Naive thymus-derived CD4-positive, alpha-beta T cell (primary cell): ENCODE results near the gene PRSS27. TPM values are rescaled to one million over a fixed set of nuclear protein-coding genes. Genes with fewer than 3 reads are reported as not detected.
A peak's percentile ranks its signal among the peaks of the same experiment; 100 is the strongest.

Experiments used
- ATAC-seq: fragments of 150-1000 bp; cut with Tn5 transposase; 2 replicates; pipeline ENCODE4 v1.10.0; 2021; ENCODE audit warnings: mild to moderate bottlenecking, moderate library complexity
- CTCF ChIA-PET: fragments of 350-600 bp; sonication (Branson Sonifier 250); formaldehyde crosslinking; loops from one replicate; lab custom pipeline; 2021; ENCODE audit warnings: antibody characterized with exemption; lab: Charles Lee
- POLR2A ChIA-PET: fragments of 350-600 bp; sonication (Branson Sonifier 250); formaldehyde crosslinking; loops from one replicate; lab custom pipeline; 2021; ENCODE audit warnings: antibody characterized with exemption, inconsistent platforms; lab: Charles Lee
- DNase-seq, 9 donors: peaks; one replicate each; pipeline versions ENCODE4 v3.0.0 to v3.0.0-alpha.2; 2020 to 2022; ENCODE audit warnings: mixed read lengths in 1 of 9
- H3K27ac ChIP-seq: one replicate; pipeline ENCODE4 v1.7.0; 2013; ENCODE audit warnings: mild to moderate bottlenecking, low read depth, low read length, moderate library complexity
- H3K27me3 ChIP-seq, 2 donors: one replicate each; pipeline ENCODE4 v1.7.0; 2013; ENCODE audit warnings: low read length in 2 of 2, mild to moderate bottlenecking in 2 of 2, moderate library complexity in 2 of 2; ENCODE audit not compliant: control insufficient read depth in 2 of 2, insufficient read depth in 2 of 2
- H3K36me3 ChIP-seq, 3 experiments: 1 replicate in 2 of 3; 2 replicates in 1 of 3; pipeline ENCODE4 v1.7.0; 2013; ENCODE audit warnings: low read length in 3 of 3, mild to moderate bottlenecking in 3 of 3, moderate library complexity in 1 of 3; ENCODE audit not compliant: insufficient read depth in 3 of 3, control insufficient read depth in 2 of 3
- H3K4me1 ChIP-seq, 2 donors: one replicate each; pipeline ENCODE4 v1.7.0; 2013; ENCODE audit warnings: low read length in 2 of 2, mild to moderate bottlenecking in 2 of 2, moderate library complexity in 1 of 2; ENCODE audit not compliant: control insufficient read depth in 2 of 2, insufficient read depth in 2 of 2
- H3K4me3 ChIP-seq: 2 replicates; pipeline ENCODE4 v1.7.0; 2013; ENCODE audit warnings: mild to moderate bottlenecking, low read length
- H3K9me3 ChIP-seq, 3 experiments: 1 replicate in 2 of 3; 2 replicates in 1 of 3; pipeline ENCODE4 v1.7.0; 2013; ENCODE audit warnings: low read length in 3 of 3; ENCODE audit not compliant: control insufficient read depth in 2 of 3
- H3K27ac Mint-ChIP-seq, 9 donors: one replicate each; pipeline ENCODE4 v1.8.0; 2020 to 2022; ENCODE audit warnings: mixed read lengths in 9 of 9, mild to moderate bottlenecking in 8 of 9, moderate library complexity in 5 of 9, inconsistent platforms in 2 of 9
- H3K27me3 Mint-ChIP-seq, 5 donors: one replicate each; pipeline ENCODE4 v1.8.0; 2021 to 2022; ENCODE audit warnings: mixed read lengths in 5 of 5, mild to moderate bottlenecking in 1 of 5
- H3K36me3 Mint-ChIP-seq, 5 donors: one replicate each; pipeline ENCODE4 v1.8.0; 2020 to 2022; ENCODE audit warnings: mixed read lengths in 5 of 5, mild to moderate bottlenecking in 3 of 5, inconsistent platforms in 1 of 5
- H3K4me1 Mint-ChIP-seq, 7 donors: one replicate each; pipeline ENCODE4 v1.8.0; 2020 to 2022; ENCODE audit warnings: mixed read lengths in 7 of 7, mild to moderate bottlenecking in 3 of 7, inconsistent platforms in 1 of 7
- H3K4me3 Mint-ChIP-seq, 10 donors: one replicate each; pipeline ENCODE4 v1.8.0; 2020 to 2022; ENCODE audit warnings: mild to moderate bottlenecking in 10 of 10, mixed read lengths in 10 of 10, moderate library complexity in 6 of 10, inconsistent platforms in 2 of 10
- H3K9me3 Mint-ChIP-seq, 11 donors: one replicate each; pipeline ENCODE4 v1.8.0; 2020 to 2022; ENCODE audit warnings: mixed read lengths in 11 of 11, mild to moderate bottlenecking in 4 of 11, inconsistent platforms in 1 of 11, moderate library complexity in 1 of 11
- intact Hi-C, 2 donors: fragments of 100-400 bp; cut with micrococcal nuclease; formaldehyde crosslinking; loops; one replicate each; pipeline ENCODE4 v1.15.1; 2023
- polyA plus RNA-seq, 2 donors: library from polyadenylated mRNA; unstranded; fragments of 300-500 nt; fragmentation: Illumina TruSeq; gene quantifications; one replicate each; pipeline ENCODE4 v1.2.3, GENCODE V29; 2021
- total RNA-seq, 6 experiments: library from RNA in 5 of 6; stranded (reverse) in 5 of 6; gene quantifications; 1 replicate in 5 of 6; 2 replicates in 1 of 6; pipeline ENCODE4 v1.2.3 and lab custom pipeline; 2021 to 2026

PRSS27 gene
- total and polyA plus RNA-seq, 7 experiments from 2014 or later = 0.32 to 1.6 (median 0.72) TPM; not detected in 1

- peak; percentile 28 for ATAC-seq
- POLR2A ChIA-PET = no interaction called here
- peak overlapping the region in 1 of 9 donors; percentile 38 for H3K27ac Mint-ChIP-seq
Observed at GRCh38 chr16:2692948-2693651, 26.9 kb downstream of the PRSS27 start.

GRCh38 chr16:2692251-2692947 lies 27.6 kb downstream of the PRSS27 start:
- intact Hi-C loops = no loop called here
- DNase-seq (no peak), ATAC-seq (no peak)
- no peak overlapping the region for H3K4me3 ChIP-seq
- Mint-ChIP-seq H3K4me3 (no peak overlapping the region), H3K36me3 (peaks cover 0 to 13% (median 2%) of the 10 kb centered on the region in 5 donors), H3K4me1 (peaks cover 0 to 23% (median 11%) of the 10 kb centered on the region in 7 donors), H3K27ac (peak overlapping the region in 1 of 9 donors; percentile 23), H3K27me3 (no peaks in the 10 kb centered on the region), H3K9me3 (no peaks in the 10 kb centered on the region)
- peaks cover 0 to 38% (median 3%) of the 10 kb centered on the region in 3 experiments for H3K36me3 ChIP-seq
- H3K9me3 ChIP-seq = no peaks in the 10 kb centered on the region
- POLR2A ChIA-PET = interaction anchor here (1.6 kb wide), 1 partner anchor 10 kb away, joined by 6 read pairs; the partner anchor contains the start of gene KCTD5
- no peaks in the 10 kb centered on the region for H3K27me3 ChIP-seq
- CTCF ChIA-PET = no interaction called here
- H3K4me1 ChIP-seq = peaks cover 5 to 6% of the 10 kb centered on the region in 2 donors
- no peak overlapping the region for H3K27ac ChIP-seq

More at GRCh38 chr16:2692948-2693651, 26.9 kb downstream of the PRSS27 start:
- Mint-ChIP-seq H3K27me3 (no peaks in the 10 kb centered on the region), H3K36me3 (peaks cover 0 to 18% (median 2%) of the 10 kb centered on the region in 5 donors), H3K4me3 (no peak overlapping the region), H3K9me3 (no peaks in the 10 kb centered on the region), H3K4me1 (peaks cover 0 to 17% (median 7%) of the 10 kb centered on the region in 7 donors)
- Histone ChIP-seq H3K9me3 (no peaks in the 10 kb centered on the region), H3K4me1 (no peaks in the 10 kb centered on the region), H3K27ac (no peak overlapping the region), H3K4me3 (no peak overlapping the region), H3K27me3 (no peaks in the 10 kb centered on the region), H3K36me3 (peaks cover 0 to 45% (median 5%) of the 10 kb centered on the region in 3 experiments)
- intact Hi-C loops = no loop called here
- CTCF ChIA-PET = no interaction called here
- DNase-seq = no peak

- ChIA-PET POLR2A (interaction anchor here (1.6 kb wide), 1 partner anchor 9 kb away, joined by 6 read pairs; the partner anchor contains the start of gene KCTD5), CTCF (no interaction called here)
- no peaks in the 10 kb centered on the region for H3K9me3 ChIP-seq
Observed at GRCh38 chr16:2691491-2692248, 28.4 kb downstream of the PRSS27 start.

GRCh38 chr16:2690852-2691251 lies 29.2 kb downstream of the PRSS27 start:
- CTCF ChIA-PET = no interaction called here
- H3K4me3 ChIP-seq = no peak overlapping the region
- intact Hi-C loops = no loop called here
- DNase-seq (no peak), ATAC-seq (no peak)
- POLR2A ChIA-PET = interaction anchor here (1.6 kb wide), 1 partner anchor 8 kb away, joined by 6 read pairs; the partner anchor contains the start of gene KCTD5
- H3K27ac ChIP-seq = no peak overlapping the region
- H3K27me3 Mint-ChIP-seq = no peaks in the 10 kb centered on the region
- H3K36me3 Mint-ChIP-seq = peaks cover 0 to 5% (median 0%) of the 10 kb centered on the region in 5 donors
- peak overlapping the region in 1 of 10 donors; percentile 51 for H3K4me3 Mint-ChIP-seq
- H3K4me1 Mint-ChIP-seq = peaks cover 6 to 27% (median 19%) of the 10 kb centered on the region in 7 donors
- peaks cover 0 to 28% (median 2%) of the 10 kb centered on the region in 3 experiments for H3K36me3 ChIP-seq
- H3K27ac Mint-ChIP-seq = no peak overlapping the region
- no peaks in the 10 kb centered on the region for H3K9me3 Mint-ChIP-seq
- H3K27me3 ChIP-seq = no peaks in the 10 kb centered on the region
- H3K4me1 ChIP-seq = peaks cover 10 to 14% of the 10 kb centered on the region in 2 donors
- no peaks in the 10 kb centered on the region for H3K9me3 ChIP-seq

More at GRCh38 chr16:2691491-2692248, 28.4 kb downstream of the PRSS27 start:
- ATAC-seq (no peak), DNase-seq (no peak)
- intact Hi-C loops = no loop called here
- Histone ChIP-seq H3K4me1 (peaks cover 10 to 13% of the 10 kb centered on the region in 2 donors), H3K36me3 (peaks cover 0 to 30% (median 2%) of the 10 kb centered on the region in 3 experiments), H3K27ac (no peak overlapping the region), H3K4me3 (no peak overlapping the region), H3K27me3 (no peaks in the 10 kb centered on the region)
- H3K4me1 Mint-ChIP-seq = peaks cover 6 to 26% (median 18%) of the 10 kb centered on the region in 7 donors
- no peaks in the 10 kb centered on the region for H3K27me3 Mint-ChIP-seq
- H3K4me3 Mint-ChIP-seq = no peak overlapping the region
- H3K36me3 Mint-ChIP-seq = peaks cover 0 to 6% (median 1%) of the 10 kb centered on the region in 5 donors
- no peak overlapping the region for H3K27ac Mint-ChIP-seq
- no peaks in the 10 kb centered on the region for H3K9me3 Mint-ChIP-seq

- Mint-ChIP-seq H3K4me3 (no peak overlapping the region), H3K27ac (no peak overlapping the region), H3K27me3 (no peaks in the 10 kb centered on the region), H3K4me1 (peaks cover 6 to 27% (median 19%) of the 10 kb centered on the region in 7 donors), H3K9me3 (no peaks in the 10 kb centered on the region), H3K36me3 (peaks cover 0 to 5% (median 0%) of the 10 kb centered on the region in 5 donors)
- no peak for ATAC-seq
- ChIA-PET POLR2A (no interaction called here), CTCF (no interaction called here)
- H3K36me3 ChIP-seq = peaks cover 0 to 28% (median 2%) of the 10 kb centered on the region in 3 experiments
- no peak overlapping the region for H3K4me3 ChIP-seq
- no peaks in the 10 kb centered on the region for H3K27me3 ChIP-seq
- peaks cover 10 to 14% of the 10 kb centered on the region in 2 donors for H3K4me1 ChIP-seq
- H3K27ac ChIP-seq = no peak overlapping the region
- intact Hi-C loops = no loop called here
- no peak for DNase-seq
- no peaks in the 10 kb centered on the region for H3K9me3 ChIP-seq
Observed at GRCh38 chr16:2689968-2690801, 29.8 kb downstream of the PRSS27 start.
